ENCODE results near the gene ACVR1.

ACVR1 gene

GRCh38 chr2:157793053-157793612, 83.0 kb downstream of the ACVR1 start:
- DNase-seq (ENCODE audit: low read depth in 2 of 3, low spot score in 1 of 3): no peak

- no peak for DNase-seq (ENCODE audit: low read depth in 2 of 3, low spot score in 1 of 3)
These were observed 83.6 kb downstream of the ACVR1 start for GRCh38 chr2:157792335-157793052.

GRCh38 chr2:157790780-157791179, 85.3 kb downstream of the ACVR1 start:
- no peak for DNase-seq (ENCODE audit: low read depth in 2 of 3, low spot score in 1 of 3)

GRCh38 chr2:157789933-157790511, 86.1 kb downstream of the ACVR1 start:
- no peak for DNase-seq (ENCODE audit: low read depth in 2 of 3, low spot score in 1 of 3)

GRCh38 chr2:157789256-157789655, 86.9 kb downstream of the ACVR1 start:
- no peak for DNase-seq (ENCODE audit: low read depth in 2 of 3, low spot score in 1 of 3)

GRCh38 chr2:157788201-157788600, 87.9 kb downstream of the ACVR1 start:
- DNase-seq (ENCODE audit: low read depth in 2 of 3, low spot score in 1 of 3): no peak

GRCh38 chr2:157787364-157787938, 88.7 kb downstream of the ACVR1 start:
- no peak for DNase-seq (ENCODE audit: low read depth in 2 of 3, low spot score in 1 of 3)

GRCh38 chr2:157786663-157787363, 89.3 kb downstream of the ACVR1 start:
- no peak for DNase-seq (ENCODE audit: low read depth in 2 of 3, low spot score in 1 of 3)

GRCh38 chr2:157785866-157786662, 90.1 kb downstream of the ACVR1 start:
- DNase-seq (ENCODE audit: low read depth in 2 of 3, low spot score in 1 of 3): no peak

- no peak for DNase-seq (ENCODE audit: low read depth in 2 of 3, low spot score in 1 of 3)
These were observed 90.9 kb downstream of the ACVR1 start for GRCh38 chr2:157785200-157785599.

- no peak for DNase-seq (ENCODE audit: low read depth in 2 of 3, low spot score in 1 of 3)
These were observed 91.3 kb downstream of the ACVR1 start for GRCh38 chr2:157784823-157785175.

- DNase-seq (ENCODE audit: low read depth in 2 of 3, low spot score in 1 of 3): no peak
These were observed 91.8 kb downstream of the ACVR1 start for GRCh38 chr2:157784169-157784822.

- no peak for DNase-seq (ENCODE audit: low read depth in 2 of 3, low spot score in 1 of 3)
These were observed 92.9 kb downstream of the ACVR1 start for GRCh38 chr2:157783245-157783644.

GRCh38 chr2:157782057-157782845, 93.9 kb downstream of the ACVR1 start:
- peak in 1 of 3 donors; percentile 10 for DNase-seq (ENCODE audit: low read depth in 2 of 3, low spot score in 1 of 3)

- no peak for DNase-seq (ENCODE audit: low read depth in 2 of 3, low spot score in 1 of 3)
These were observed 95.9 kb downstream of the ACVR1 start for GRCh38 chr2:157780211-157780610.

GRCh38 chr2:157779794-157780193, 96.3 kb downstream of the ACVR1 start:
- no peak for DNase-seq (ENCODE audit: low read depth in 2 of 3, low spot score in 1 of 3)

GRCh38 chr2:157777427-157777826, 98.7 kb downstream of the ACVR1 start:
- peak in 2 of 3 donors; percentile 22 to 49 for DNase-seq (ENCODE audit: low read depth in 2 of 3, low spot score in 1 of 3)

GRCh38 chr2:157771234-157771633, 104.9 kb downstream of the ACVR1 start:
- no peak for DNase-seq (ENCODE audit: low read depth in 2 of 3, low spot score in 1 of 3)

GRCh38 chr2:157769856-157770255, 106.3 kb downstream of the ACVR1 start:
- no peak for DNase-seq (ENCODE audit: low read depth in 2 of 3, low spot score in 1 of 3)

GRCh38 chr2:157764386-157764785, 111.7 kb downstream of the ACVR1 start:
- no peak for DNase-seq (ENCODE audit: low read depth in 2 of 3, low spot score in 1 of 3)
